Mucosa of descending colon (tissue), 3 donors: Measurements from ENCODE around the gene PCP2. TPM values are rescaled to one million over a fixed set of nuclear protein-coding genes. Genes with fewer than 3 reads are reported as not detected.
A peak's percentile ranks its signal among the peaks of the same experiment; 100 is the strongest.

ENCODE experiments used
- ATAC-seq: fragments of 200-7000 bp; cut with Tn5 transposase; one replicate; pipeline ENCODE4 v1.9.1; 2020; ENCODE audit warnings: mild to moderate bottlenecking, moderate library complexity
- DNase-seq, 3 donors: peaks; one replicate each; pipeline ENCODE4 v3.0.0-alpha.2; 2020
- H3K36me3 ChIP-seq: fragments of 200-600 bp; one replicate; pipeline ENCODE4 v1.8.0; 2021; ENCODE audit warnings: low read depth, mild to moderate bottlenecking
- H3K4me1 ChIP-seq: fragments of 200-600 bp; one replicate; pipeline ENCODE4 v1.8.0; 2021; ENCODE audit warnings: low read depth, mild to moderate bottlenecking
- H3K4me3 ChIP-seq: fragments of 200-600 bp; one replicate; pipeline ENCODE4 v1.8.0; 2021; ENCODE audit warnings: mild to moderate bottlenecking
- H3K9me3 ChIP-seq: fragments of 200-600 bp; one replicate; pipeline ENCODE4 v1.8.0; 2021; ENCODE audit warnings: mild to moderate bottlenecking
- intact Hi-C, 2 donors: fragments of 100-400 bp; cut with DNase I in 1 of 2; cut with micrococcal nuclease in 1 of 2; formaldehyde crosslinking; loops; one replicate each; pipeline versions ENCODE4 v1.11.0 to v1.11.1; 2022; cut with DNase I, micrococcal nuclease
- long read RNA-seq, 2 donors: library from polyadenylated mRNA; unstranded; transcript quantifications; one replicate each; pipeline ENCODE4 v2.0.0, GENCODE V29; 2019 to 2021
- total RNA-seq, 3 donors: library from RNA; stranded (reverse); fragmentation: NEBNext Ultra II Directional in 2 of 3; extraction: Animal tissue kit (Norgen Biotek cat#: 25700) in 2 of 3; gene quantifications; one replicate each; pipeline versions ENCODE4 v1.2.1 to v1.2.4, GENCODE V29; 2021 to 2023
- TF ChIP-seq, protein P1 (sequence below): fragments of 200-600 bp; IDR thresholded peaks from one replicate; pipeline ENCODE4 v1.8.0; 2022; ENCODE audit warnings: antibody characterized with exemption, mild to moderate bottlenecking
- donor health status: DM: no; HTN: no; CAD: no; lungs with moderate emphysema.
- donor health status: DM: no; HTN: no; CAD: no.
- donor health status: DM: no; HTN: yes; CAD: no.

PCP2 gene
- total RNA-seq, result 1 to 10 TPM in 1 of 3 donors, not detected in 2; 1.1 TPM
- long read RNA-seq, donor 1, result 0 reads
- long read RNA-seq, donor 2, result 0 reads

GRCh38 chr19:7633698-7634097 lies at the start of gene PCP2:
TSS of gene PCP2 (minus strand) at chr19:7633719. CDS start at chr19:7633457, 262 bp downstream.
- intact Hi-C loops, result no loop called here
- TF ChIP-seq, protein P1, sequence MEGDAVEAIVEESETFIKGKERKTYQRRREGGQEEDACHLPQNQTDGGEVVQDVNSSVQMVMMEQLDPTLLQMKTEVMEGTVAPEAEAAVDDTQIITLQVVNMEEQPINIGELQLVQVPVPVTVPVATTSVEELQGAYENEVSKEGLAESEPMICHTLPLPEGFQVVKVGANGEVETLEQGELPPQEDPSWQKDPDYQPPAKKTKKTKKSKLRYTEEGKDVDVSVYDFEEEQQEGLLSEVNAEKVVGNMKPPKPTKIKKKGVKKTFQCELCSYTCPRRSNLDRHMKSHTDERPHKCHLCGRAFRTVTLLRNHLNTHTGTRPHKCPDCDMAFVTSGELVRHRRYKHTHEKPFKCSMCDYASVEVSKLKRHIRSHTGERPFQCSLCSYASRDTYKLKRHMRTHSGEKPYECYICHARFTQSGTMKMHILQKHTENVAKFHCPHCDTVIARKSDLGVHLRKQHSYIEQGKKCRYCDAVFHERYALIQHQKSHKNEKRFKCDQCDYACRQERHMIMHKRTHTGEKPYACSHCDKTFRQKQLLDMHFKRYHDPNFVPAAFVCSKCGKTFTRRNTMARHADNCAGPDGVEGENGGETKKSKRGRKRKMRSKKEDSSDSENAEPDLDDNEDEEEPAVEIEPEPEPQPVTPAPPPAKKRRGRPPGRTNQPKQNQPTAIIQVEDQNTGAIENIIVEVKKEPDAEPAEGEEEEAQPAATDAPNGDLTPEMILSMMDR, result no peak
- Histone ChIP-seq H3K36me3 (peaks cover 4% of the 10 kb centered on the region), H3K4me1 (peaks cover 18% of the 10 kb centered on the region), H3K9me3 (no peaks in the 10 kb centered on the region), H3K4me3 (no peak within 1 kb of the TSS)
- no peak for ATAC-seq
- no peak for DNase-seq

GRCh38 chr19:7682175-7682855 lies 48.8 kb upstream of the PCP2 start:
- TF ChIP-seq, protein P1, result no peak
- DNase-seq, result no peak
- no peak overlapping the region for H3K4me3 ChIP-seq
- no peak for ATAC-seq
- H3K4me1 ChIP-seq, result peaks cover 10% of the 10 kb centered on the region
- no peaks in the 10 kb centered on the region for H3K9me3 ChIP-seq
- no peaks in the 10 kb centered on the region for H3K36me3 ChIP-seq
- intact Hi-C loops, result loop anchor here in 1 of 2 donors (5.0 to 10.0 kb wide), 2 partner anchors 112 to 115 kb away; no protein-coding TSS in a partner anchor

- TF ChIP-seq, protein P1, result no peak
- Histone ChIP-seq H3K4me1 (peaks cover 10% of the 10 kb centered on the region), H3K4me3 (peak overlapping the region; percentile 100), H3K36me3 (no peaks in the 10 kb centered on the region), H3K9me3 (no peaks in the 10 kb centered on the region)
- DNase-seq (peak; percentile 72 to 88 (median 88)), ATAC-seq (peak; percentile 69)
- intact Hi-C loops, result loop anchor here in 1 of 2 donors (5.0 to 10.0 kb wide), 2 partner anchors 113 to 114 kb away; no protein-coding TSS in a partner anchor
Measured at GRCh38 chr19:7681340-7682174, 48.0 kb upstream of the PCP2 start.

GRCh38 chr19:7680606-7681339 lies 47.3 kb upstream of the PCP2 start, which contains the start of gene TRAPPC5:
TSS of gene TRAPPC5 (plus strand) at chr19:7680833. CDS start at chr19:7682254, 1,421 bp downstream.
- TF ChIP-seq, protein P1, result peak; percentile 95
- intact Hi-C loops, result loop anchor here in 1 of 2 donors (5.0 to 10.0 kb wide), 2 partner anchors 113 to 114 kb away; no protein-coding TSS in a partner anchor
- Histone ChIP-seq H3K9me3 (no peaks in the 10 kb centered on the region), H3K4me3 (peak within 1 kb of the TSS; percentile 100), H3K4me1 (peaks cover 10% of the 10 kb centered on the region), H3K36me3 (no peaks in the 10 kb centered on the region)
- ATAC-seq, result peak; percentile 97
- peak; percentile 90 to 94 (median 92) for DNase-seq
